ENCODE results near the gene JDP2.

The JDP2 gene

GRCh38 chr14:75460394-75460793, 32.6 kb downstream of the JDP2 start:
- H2AFZ ChIP-seq (ENCODE audit: low read depth), result no peak overlapping the region
- H3K4me1 ChIP-seq (ENCODE audit: low read depth, poor library complexity, severe bottlenecking), result no peaks in the 10 kb centered on the region
- H3K27me3 ChIP-seq (ENCODE audit: insufficient read depth, low read depth), result no peaks in the 10 kb centered on the region
- no peak overlapping the region for H3K4me2 ChIP-seq
- TF ChIP-seq, protein P1, sequence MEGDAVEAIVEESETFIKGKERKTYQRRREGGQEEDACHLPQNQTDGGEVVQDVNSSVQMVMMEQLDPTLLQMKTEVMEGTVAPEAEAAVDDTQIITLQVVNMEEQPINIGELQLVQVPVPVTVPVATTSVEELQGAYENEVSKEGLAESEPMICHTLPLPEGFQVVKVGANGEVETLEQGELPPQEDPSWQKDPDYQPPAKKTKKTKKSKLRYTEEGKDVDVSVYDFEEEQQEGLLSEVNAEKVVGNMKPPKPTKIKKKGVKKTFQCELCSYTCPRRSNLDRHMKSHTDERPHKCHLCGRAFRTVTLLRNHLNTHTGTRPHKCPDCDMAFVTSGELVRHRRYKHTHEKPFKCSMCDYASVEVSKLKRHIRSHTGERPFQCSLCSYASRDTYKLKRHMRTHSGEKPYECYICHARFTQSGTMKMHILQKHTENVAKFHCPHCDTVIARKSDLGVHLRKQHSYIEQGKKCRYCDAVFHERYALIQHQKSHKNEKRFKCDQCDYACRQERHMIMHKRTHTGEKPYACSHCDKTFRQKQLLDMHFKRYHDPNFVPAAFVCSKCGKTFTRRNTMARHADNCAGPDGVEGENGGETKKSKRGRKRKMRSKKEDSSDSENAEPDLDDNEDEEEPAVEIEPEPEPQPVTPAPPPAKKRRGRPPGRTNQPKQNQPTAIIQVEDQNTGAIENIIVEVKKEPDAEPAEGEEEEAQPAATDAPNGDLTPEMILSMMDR (conservative IDR thresholded peaks at IDR 0.05; ENCODE audit: low read depth, low read length), result no peak
- H3K4me3 ChIP-seq (IDR thresholded peaks at IDR 0.05; ENCODE audit: insufficient read depth, low read depth, low read length), result no peak overlapping the region
- no peak overlapping the region for H3K27ac ChIP-seq
- H3K79me2 ChIP-seq (ENCODE audit: insufficient read depth, low read depth), result no peaks in the 10 kb centered on the region
- no peak overlapping the region for H3K9ac ChIP-seq
- H4K20me1 ChIP-seq (ENCODE audit: insufficient read depth), result no peaks in the 10 kb centered on the region
- no peaks in the 10 kb centered on the region for H3K36me3 ChIP-seq (ENCODE audit: insufficient read depth)

DNA sequence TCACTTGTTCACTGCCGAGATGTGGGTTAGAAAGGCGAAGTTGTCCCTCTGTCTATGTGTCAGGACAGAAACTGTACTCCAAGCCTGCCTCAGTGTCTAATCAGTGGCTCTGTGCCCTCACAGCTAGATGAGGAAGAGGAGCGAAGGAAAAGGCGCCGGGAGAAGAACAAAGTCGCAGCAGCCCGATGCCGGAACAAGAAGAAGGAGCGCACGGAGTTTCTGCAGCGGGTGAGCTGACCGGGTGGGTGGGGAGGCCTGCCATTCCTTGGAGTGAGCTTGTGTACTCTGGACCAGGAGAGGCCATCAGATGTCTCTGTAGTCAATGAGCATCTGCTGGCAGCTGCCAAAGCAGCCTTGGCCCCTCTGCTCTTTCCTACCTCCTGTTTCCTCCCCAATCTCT, 33.5 kb downstream of the JDP2 start:
- H2AFZ ChIP-seq (ENCODE audit: low read depth), result no peak overlapping the region
- TF ChIP-seq, protein P1 (conservative IDR thresholded peaks at IDR 0.05; ENCODE audit: low read depth, low read length), result no peak
- H3K36me3 ChIP-seq (ENCODE audit: insufficient read depth), result no peaks in the 10 kb centered on the region
- H3K79me2 ChIP-seq (ENCODE audit: insufficient read depth, low read depth), result no peaks in the 10 kb centered on the region
- no peaks in the 10 kb centered on the region for H4K20me1 ChIP-seq (ENCODE audit: insufficient read depth)
- no peak overlapping the region for H3K4me3 ChIP-seq (IDR thresholded peaks at IDR 0.05; ENCODE audit: insufficient read depth, low read depth, low read length)
- no peaks in the 10 kb centered on the region for H3K27me3 ChIP-seq (ENCODE audit: insufficient read depth, low read depth)
- H3K27ac ChIP-seq, result no peak overlapping the region
- no peak overlapping the region for H3K9ac ChIP-seq
- no peaks in the 10 kb centered on the region for H3K4me1 ChIP-seq (ENCODE audit: low read depth, poor library complexity, severe bottlenecking)
- H3K4me2 ChIP-seq, result no peak overlapping the region

GRCh38 chr14:75461755-75462349, 34.0 kb downstream of the JDP2 start:
- Histone ChIP-seq H3K4me2 (no peak overlapping the region), H3K27ac (no peak overlapping the region), H3K4me1 (ENCODE audit: low read depth, poor library complexity, severe bottlenecking) (no peaks in the 10 kb centered on the region), H3K9ac (no peak overlapping the region), H2AFZ (ENCODE audit: low read depth) (no peak overlapping the region), H4K20me1 (ENCODE audit: insufficient read depth) (no peaks in the 10 kb centered on the region), H3K27me3 (ENCODE audit: insufficient read depth, low read depth) (no peaks in the 10 kb centered on the region), H3K4me3 (IDR thresholded peaks at IDR 0.05; ENCODE audit: insufficient read depth, low read depth, low read length) (no peak overlapping the region), H3K36me3 (ENCODE audit: insufficient read depth) (no peaks in the 10 kb centered on the region), H3K79me2 (ENCODE audit: insufficient read depth, low read depth) (no peaks in the 10 kb centered on the region)
- TF ChIP-seq, protein P1 (conservative IDR thresholded peaks at IDR 0.05; ENCODE audit: low read depth, low read length), result no peak

DNA sequence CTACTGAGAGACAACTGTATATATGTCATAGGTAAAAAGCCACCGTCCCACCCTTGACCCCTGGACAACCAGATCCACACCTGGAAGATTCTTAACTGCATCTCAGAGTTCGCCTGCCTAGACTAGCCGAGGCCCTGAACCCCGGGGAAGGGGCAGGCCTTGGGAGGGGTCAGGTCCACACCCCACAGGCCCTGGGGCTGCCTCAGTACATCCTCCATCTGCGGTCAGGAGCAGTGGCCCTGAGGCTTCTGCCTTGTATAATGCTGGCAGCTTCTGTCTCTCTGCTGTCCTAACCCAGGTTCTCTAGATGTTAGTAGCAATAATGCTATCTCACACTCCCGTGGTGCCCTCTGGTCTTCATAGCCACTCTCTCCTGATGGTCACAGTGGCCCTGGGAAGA, 36.8 kb downstream of the JDP2 start:
- TF ChIP-seq, protein P1 (conservative IDR thresholded peaks at IDR 0.05; ENCODE audit: low read depth, low read length), result no peak

More for the DNA sequence above, 36.8 kb downstream of the JDP2 start:
- no peak overlapping the region for H3K4me2 ChIP-seq
- no peaks in the 10 kb centered on the region for H3K79me2 ChIP-seq (ENCODE audit: insufficient read depth, low read depth)
- no peaks in the 10 kb centered on the region for H3K36me3 ChIP-seq (ENCODE audit: insufficient read depth)
- no peaks in the 10 kb centered on the region for H3K27me3 ChIP-seq (ENCODE audit: insufficient read depth, low read depth)
- H3K27ac ChIP-seq, result no peak overlapping the region
- no peak overlapping the region for H3K4me3 ChIP-seq (IDR thresholded peaks at IDR 0.05; ENCODE audit: insufficient read depth, low read depth, low read length)
- H2AFZ ChIP-seq (ENCODE audit: low read depth), result no peak overlapping the region
- H3K9ac ChIP-seq, result no peak overlapping the region
- H3K4me1 ChIP-seq (ENCODE audit: low read depth, poor library complexity, severe bottlenecking), result no peaks in the 10 kb centered on the region
- no peaks in the 10 kb centered on the region for H4K20me1 ChIP-seq (ENCODE audit: insufficient read depth)

All from KMS-11 (cell line).